Breast epithelium (tissue), 4 donors: ENCODE data around the gene PKD1L1. TPM values are rescaled to one million over a fixed set of nuclear protein-coding genes. Genes with fewer than 3 reads are reported as not detected.

Experiments
- DNase-seq, 2 donors: peaks; one replicate each; pipeline ENCODE4 v3.0.0-alpha.2; 2019; ENCODE audit warnings: low spot score in 2 of 2
- H3K27ac ChIP-seq, 2 donors: fragments of 200-600 bp; sonication (generic) in 1 of 2; one replicate each; pipeline ENCODE4 v1.5.1; 2016 to 2019; ENCODE audit warnings: mild to moderate bottlenecking in 1 of 2
- H3K27me3 ChIP-seq, 2 donors: fragments of 200-600 bp; sonication (generic) in 1 of 2; one replicate each; pipeline versions ENCODE4 v1.5.1 to v1.6.0; 2017 to 2019; ENCODE audit warnings: control low read depth in 1 of 2, mild to moderate bottlenecking in 1 of 2
- H3K36me3 ChIP-seq: fragments of 200-600 bp; one replicate; pipeline ENCODE4 v1.5.1; 2019
- H3K4me1 ChIP-seq, 2 donors: fragments of 200-600 bp; sonication (generic); one replicate each; pipeline ENCODE4 v1.5.1; 2016 to 2019; ENCODE audit warnings: control low read depth in 1 of 2
- H3K4me3 ChIP-seq, 3 donors: fragments of 200-600 bp; sonication (generic); 1 replicate in 2 of 3; 2 replicates in 1 of 3; pipeline ENCODE4 v1.5.1; 2016 to 2019; ENCODE audit warnings: mild to moderate bottlenecking in 3 of 3, moderate library complexity in 2 of 3
- H3K9me3 ChIP-seq, 2 donors: fragments of 200-600 bp; sonication (generic) in 1 of 2; one replicate each; pipeline ENCODE4 v1.5.1; 2016 to 2019; ENCODE audit warnings: control low read depth in 1 of 2
- CTCF ChIP-seq, 3 donors: fragments of 450-650 bp; IDR thresholded peaks; one replicate each; pipeline ENCODE4 v1.5.1; 2016 to 2017; ENCODE audit warnings: antibody characterized with exemption in 3 of 3, mild to moderate bottlenecking in 3 of 3, moderate library complexity in 3 of 3
- POLR2A ChIP-seq: fragments of 450-650 bp; IDR thresholded peaks from one replicate; pipeline ENCODE4 v1.6.1; 2016; ENCODE audit warnings: antibody characterized with exemption, mild to moderate bottlenecking, moderate library complexity
- POLR2AphosphoS5 ChIP-seq, 3 donors: sonication (generic); formaldehyde crosslinking; IDR thresholded peaks; one replicate each; pipeline ENCODE4 v1.6.1; 2017; ENCODE audit warnings: antibody characterized with exemption in 3 of 3
- intact Hi-C: fragments of 100-400 bp; cut with DNase I; formaldehyde crosslinking; loops from one replicate; pipeline ENCODE4 v1.15.1; 2023; ENCODE audit warnings: low total_unique reads
- total RNA-seq, 3 donors: library from RNA; depleted of rRNA; stranded (reverse); fragments of >200 nt; gene quantifications; one replicate each; pipeline ENCODE4 v1.1.0, GENCODE V29; 2016

Gene PKD1L1
- total RNA-seq, 3 donors from 2014 or later = 0.32 to 0.44 (median 0.33) TPM

GRCh38 chr7:47973739-47974138 lies 25.5 kb upstream of the PKD1L1 start:
- no peaks in the 10 kb centered on the region for H3K36me3 ChIP-seq
- no peaks in the 10 kb centered on the region for H3K9me3 ChIP-seq
- no peak for TF ChIP-seq POLR2A
- no peak for TF ChIP-seq CTCF (IDR thresholded peaks at IDR 0.05)
- no peak for TF ChIP-seq POLR2AphosphoS5 (IDR thresholded peaks at IDR 0.05)
- H3K27me3 ChIP-seq = no peaks in the 10 kb centered on the region
- no peak overlapping the region for H3K4me3 ChIP-seq
- H3K4me1 ChIP-seq = peaks cover 0 to 4% of the 10 kb centered on the region in 2 donors
- DNase-seq = no peak
- intact Hi-C loops = no loop called here
- H3K27ac ChIP-seq = no peak overlapping the region

- peak overlapping the region in 1 of 2 donors; percentile 25 for H3K27ac ChIP-seq
- TF ChIP-seq POLR2A (no peak), CTCF (IDR thresholded peaks at IDR 0.05) (no peak), POLR2AphosphoS5 (IDR thresholded peaks at IDR 0.05) (no peak)
These were observed 22.5 kb upstream of the PKD1L1 start for GRCh38 chr7:47970761-47971160.

DNA sequence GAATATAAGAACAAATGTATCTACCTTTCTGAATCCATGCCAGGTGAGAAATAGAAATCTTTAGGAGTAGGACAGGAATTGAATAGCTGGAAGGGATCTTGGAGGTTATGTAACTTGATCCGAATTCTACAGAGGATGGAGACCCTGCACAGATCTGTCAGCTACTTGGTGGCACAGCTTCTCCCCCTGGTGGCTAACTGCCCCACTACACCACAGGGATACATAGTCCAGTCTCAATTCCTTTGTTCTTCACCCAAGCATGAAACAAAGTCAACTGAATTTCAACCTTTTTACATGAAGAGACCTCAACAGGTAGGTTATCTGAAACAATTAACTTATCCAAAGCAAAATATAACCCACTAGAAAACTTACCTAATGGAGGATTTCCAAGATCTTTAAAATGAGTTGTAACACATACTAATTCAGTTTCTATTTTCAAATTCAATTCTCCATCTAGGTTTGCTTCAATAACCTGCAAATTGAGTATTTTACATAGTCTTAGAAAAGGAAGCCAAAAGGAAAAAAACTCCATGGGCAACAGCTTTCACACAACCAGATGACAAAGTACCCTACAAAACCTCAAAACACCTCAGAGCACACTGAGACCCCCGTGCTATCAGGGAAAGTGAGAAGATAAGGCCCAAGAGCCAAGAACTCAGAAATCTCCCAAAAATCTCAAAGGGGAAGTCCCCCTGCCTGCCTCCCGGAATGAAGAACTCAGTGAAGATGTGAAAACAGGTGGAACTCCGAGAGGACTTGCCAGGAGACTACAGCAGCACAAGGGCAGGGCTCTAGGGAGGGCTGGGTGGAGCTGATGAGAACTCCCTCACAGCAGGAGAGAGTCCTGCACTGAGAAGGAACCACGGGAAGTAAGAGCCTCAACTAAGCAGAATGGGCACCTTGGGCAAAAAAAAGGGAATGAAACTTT lies 20.8 kb upstream of the PKD1L1 start:
- Histone ChIP-seq H3K27me3 (no peaks in the 10 kb centered on the region), H3K4me1 (no peaks in the 10 kb centered on the region), H3K27ac (no peak overlapping the region)

More at GRCh38 chr7:47970761-47971160, 22.5 kb upstream of the PKD1L1 start:
- intact Hi-C loops = no loop called here
- Histone ChIP-seq H3K9me3 (no peaks in the 10 kb centered on the region), H3K27me3 (no peaks in the 10 kb centered on the region), H3K36me3 (peaks cover 8% of the 10 kb centered on the region), H3K4me3 (no peak overlapping the region), H3K4me1 (no peaks in the 10 kb centered on the region)
- DNase-seq = no peak

GRCh38 chr7:47967708-47968107 lies 19.4 kb upstream of the PKD1L1 start:
- Histone ChIP-seq H3K27me3 (no peaks in the 10 kb centered on the region), H3K27ac (no peak overlapping the region), H3K4me1 (no peaks in the 10 kb centered on the region), H3K36me3 (peaks cover 23% of the 10 kb centered on the region), H3K4me3 (no peak overlapping the region), H3K9me3 (no peaks in the 10 kb centered on the region)
- intact Hi-C loops = no loop called here
- no peak for TF ChIP-seq POLR2A
- TF ChIP-seq CTCF (IDR thresholded peaks at IDR 0.05) = no peak
- TF ChIP-seq POLR2AphosphoS5 (IDR thresholded peaks at IDR 0.05) = no peak
- no peak for DNase-seq

More for the DNA sequence above, 20.8 kb upstream of the PKD1L1 start:
- Histone ChIP-seq H3K36me3 (peaks cover 23% of the 10 kb centered on the region), H3K4me3 (no peak overlapping the region), H3K9me3 (no peaks in the 10 kb centered on the region)
- intact Hi-C loops = no loop called here
- peak; percentile 44 to 67 (median 60) for TF ChIP-seq CTCF (IDR thresholded peaks at IDR 0.05)
- TF ChIP-seq POLR2AphosphoS5 (IDR thresholded peaks at IDR 0.05) = no peak
- no peak for DNase-seq

DNA sequence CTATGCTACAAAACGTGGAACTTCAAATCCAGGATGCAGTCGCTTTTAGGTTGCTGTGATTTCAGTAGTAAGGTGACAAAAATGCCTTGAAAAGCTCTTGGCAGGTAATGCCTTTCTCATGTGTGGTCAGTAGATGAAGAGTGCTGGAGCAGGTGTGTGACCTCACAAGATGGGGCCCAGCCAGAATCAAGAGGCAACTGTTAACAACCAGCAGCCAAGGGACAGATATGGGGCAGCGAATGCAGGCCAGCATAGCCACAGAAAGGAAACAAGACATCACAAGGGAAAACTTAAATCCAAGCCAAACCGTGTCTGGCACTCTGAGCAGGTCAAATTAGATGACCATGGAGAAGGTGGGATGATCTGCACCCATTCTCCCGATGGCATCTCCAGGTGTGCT lies 18.9 kb upstream of the PKD1L1 start:
- DNase-seq = no peak
- H3K27ac ChIP-seq = no peak overlapping the region
- no peaks in the 10 kb centered on the region for H3K9me3 ChIP-seq
- no peaks in the 10 kb centered on the region for H3K4me1 ChIP-seq
- TF ChIP-seq POLR2AphosphoS5 (IDR thresholded peaks at IDR 0.05) = no peak
- TF ChIP-seq POLR2A = no peak
- TF ChIP-seq CTCF (IDR thresholded peaks at IDR 0.05) = no peak
- intact Hi-C loops = no loop called here
- peaks cover 23% of the 10 kb centered on the region for H3K36me3 ChIP-seq
- H3K27me3 ChIP-seq = no peaks in the 10 kb centered on the region
- no peak overlapping the region for H3K4me3 ChIP-seq
